Motor neuron (in vitro differentiated cells): ENCODE data around the gene DCAF15. TPM values are rescaled to one million over a fixed set of nuclear protein-coding genes. Genes with fewer than 3 reads are reported as not detected.
"Not testable (repeated sequence)": the region's sequence is repeated elsewhere in the genome, so short reads cannot be mapped to it uniquely, and the experiment has no call there.

ENCODE experiments used
- ATAC-seq, 8 experiments: fragments of 200-7000 bp; cut with Tn5 transposase; replicated peaks in 6 of 8; 2 replicates each; pipeline ENCODE4 v1.8.0; 2021; ENCODE audit warnings: mild to moderate bottlenecking in 8 of 8, moderate library complexity in 8 of 8
- H3K27ac ChIP-seq, 2 donors: fragments of 250-450 bp; sonication (Bioruptor Pico); 2 replicates each; pipeline ENCODE4 v1.9.0; 2021; ENCODE audit warnings: antibody characterized with exemption in 2 of 2, mild to moderate bottlenecking in 2 of 2, moderate library complexity in 1 of 2
- H3K4me1 ChIP-seq, 2 donors: fragments of 250-450 bp; sonication (Bioruptor Pico); replicated peaks in 1 of 2; 2 replicates each; pipeline ENCODE4 v1.6.1; 2021; ENCODE audit warnings: antibody characterized with exemption in 2 of 2, mild to moderate bottlenecking in 2 of 2, moderate library complexity in 1 of 2
- H3K4me3 ChIP-seq, 5 donors: fragments of 250-450 bp; sonication (Bioruptor Pico); 2 replicates each; pipeline ENCODE4 v1.9.0; 2021; ENCODE audit warnings: antibody characterized with exemption in 5 of 5, mild to moderate bottlenecking in 5 of 5, moderate library complexity in 4 of 5
- WGBS, 10 experiments: fragments of 450-650 bp; shearing (Covaris generic); methylation state at CpG; one replicate each; pipeline ENCODE4 v1.0.0; 2022; 5-methylcytosine and 5-hydroxymethylcytosine counted together
- in situ Hi-C, 9 experiments: fragments of 400-800 bp; cut with MboI; loops; one replicate each; pipeline ENCODE4 v1.15.0; 2021; ENCODE audit warnings: low sequenced_read_pairs in 9 of 9, low pct_unique_long_range_greater_than_20kb in 2 of 9; ENCODE audit not compliant: unreplicated experiment in 9 of 9
- total RNA-seq, 8 experiments: library from RNA; unstranded; fragments of 300-600 nt; gene quantifications; 2 replicates each; pipeline versions ENCODE4 v1.2.3 to v1.2.4, GENCODE V29; 2022

Gene DCAF15
- total RNA-seq, 8 experiments from 2014 or later: 8.4 to 46.5 (median 22.9) TPM

DNA sequence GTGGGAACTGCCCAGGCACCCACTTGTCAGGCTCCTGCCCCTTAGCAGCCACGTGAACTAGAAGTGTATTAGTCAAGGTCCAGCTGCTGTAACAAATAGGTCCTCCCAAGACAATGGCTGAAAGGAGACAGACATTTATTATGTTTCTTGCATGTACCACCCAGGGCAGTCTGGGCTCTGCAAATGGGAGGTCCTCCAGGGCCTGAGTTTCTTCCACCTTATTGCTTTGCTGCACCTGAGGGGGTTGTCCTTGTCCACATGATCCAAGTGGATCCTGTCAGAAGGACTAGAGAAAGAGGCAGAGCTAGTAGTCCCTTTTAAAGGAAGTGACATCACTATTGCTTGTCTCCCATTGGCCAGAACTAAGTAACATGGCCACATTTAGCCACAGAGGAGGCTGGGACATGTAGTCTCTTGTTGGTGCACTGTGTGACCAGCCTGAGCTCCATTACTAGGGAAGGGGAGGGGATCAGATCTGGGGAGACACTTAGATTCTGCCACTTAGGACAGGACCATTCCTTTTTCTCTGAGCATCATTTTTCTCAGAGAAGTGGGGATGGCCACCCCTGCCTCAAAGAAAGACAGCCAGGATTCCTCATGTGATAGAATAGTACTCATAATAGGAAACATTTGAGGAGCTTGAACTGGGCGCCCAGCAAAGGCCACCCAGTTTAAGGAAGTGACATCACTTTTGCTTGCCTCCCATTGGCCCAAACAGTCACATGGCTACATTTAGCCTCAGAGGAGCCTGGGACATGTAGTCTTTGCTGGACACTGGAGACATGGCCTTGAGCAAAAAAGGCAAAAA is 31.2 kb upstream of the DCAF15 start:
- ATAC-seq: peak; percentile 38 to 94 (median 66)
- Histone ChIP-seq H3K27ac (no peak overlapping the region), H3K4me3 (no peak overlapping the region), H3K4me1 (no peaks in the 10 kb centered on the region)
- in situ Hi-C loops: no loop called here
- 40 to 100% (median 85%) methylated on average over 1 to 2 of the region's 2 CpGs; no CpG with 5 or more reads in 4 of the 10 experiments for WGBS, 10 experiments

- WGBS, 10 experiments: 75 to 100% (median 96%) methylated on average over 1 to 4 of the region's 6 CpGs; no CpG with 5 or more reads in 4 of the 10 experiments
- H3K27ac ChIP-seq, in situ Hi-C loops, H3K4me1 ChIP-seq, ATAC-seq, H3K4me3 ChIP-seq: not testable (repeated sequence)
Observed at GRCh38 chr19:13922118-13922517, 30.2 kb upstream of the DCAF15 start.

- in situ Hi-C loops: no loop called here
- Histone ChIP-seq H3K27ac (no peak overlapping the region), H3K4me1 (no peaks in the 10 kb centered on the region), H3K4me3 (no peak overlapping the region)
- no peak for ATAC-seq
- WGBS, 10 experiments: 90 to 97% (median 93%) methylated on average over 2 to 7 of the region's 28 CpGs; no CpG with 5 or more reads in 7 of the 10 experiments
Observed at GRCh38 chr19:13923194-13923987, 28.9 kb upstream of the DCAF15 start.

GRCh38 chr19:13926010-13926409 is 26.3 kb upstream of the DCAF15 start:
- in situ Hi-C loops: no loop called here
- ATAC-seq: no peak
- no peaks in the 10 kb centered on the region for H3K4me1 ChIP-seq
- no peak overlapping the region for H3K4me3 ChIP-seq
- 92% methylated on average over 2 of the region's 4 CpGs; no CpG with 5 or more reads in 9 of the 10 experiments for WGBS, 10 experiments
- no peak overlapping the region for H3K27ac ChIP-seq

DNA sequence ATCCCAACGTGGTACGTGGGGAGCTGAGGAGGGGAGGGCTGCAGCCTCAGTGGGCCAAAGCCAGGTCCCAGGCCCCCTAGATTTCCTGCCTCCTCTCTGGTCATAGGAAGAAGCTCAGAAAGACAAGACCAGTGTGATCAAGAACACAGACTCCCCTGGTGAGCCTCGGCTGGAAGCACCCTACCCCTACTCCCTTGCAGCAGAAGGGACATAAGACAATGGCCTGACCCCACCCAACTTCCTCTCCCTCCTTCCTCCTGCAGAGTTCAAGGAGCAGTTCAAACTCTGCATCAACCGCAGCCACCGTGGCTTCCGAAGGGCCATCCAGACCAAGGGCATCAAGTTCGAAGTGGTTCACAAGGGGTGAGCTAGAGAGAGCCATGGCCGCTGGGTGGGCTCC is 25.6 kb upstream of the DCAF15 start:
- no peaks in the 10 kb centered on the region for H3K4me1 ChIP-seq
- no peak for ATAC-seq
- no peak overlapping the region for H3K4me3 ChIP-seq
- no peak overlapping the region for H3K27ac ChIP-seq
- in situ Hi-C loops: no loop called here
- 60 to 100% (median 100%) methylated on average over 1 to 5 of the region's 8 CpGs; no CpG with 5 or more reads in 3 of the 10 experiments for WGBS, 10 experiments

- in situ Hi-C loops: no loop called here
- H3K4me1 ChIP-seq: no peaks in the 10 kb centered on the region
- WGBS, 10 experiments: 90 to 100% (median 90%) methylated on average over 1 to 2 of the region's 12 CpGs; no CpG with 5 or more reads in 7 of the 10 experiments
- no peak overlapping the region for H3K4me3 ChIP-seq
- H3K27ac ChIP-seq: no peak overlapping the region
- no peak for ATAC-seq
Observed at GRCh38 chr19:13929340-13929739, 23.0 kb upstream of the DCAF15 start.

GRCh38 chr19:13929956-13930355 is 22.4 kb upstream of the DCAF15 start:
- WGBS, 10 experiments: no CpG with 5 or more reads among the region's 17 CpGs
- Histone ChIP-seq H3K4me1 (no peaks in the 10 kb centered on the region), H3K4me3 (no peak overlapping the region), H3K27ac (no peak overlapping the region)
- in situ Hi-C loops: no loop called here
- ATAC-seq: peak in 3 of 8 experiments; percentile 11 to 20 (median 11)

DNA sequence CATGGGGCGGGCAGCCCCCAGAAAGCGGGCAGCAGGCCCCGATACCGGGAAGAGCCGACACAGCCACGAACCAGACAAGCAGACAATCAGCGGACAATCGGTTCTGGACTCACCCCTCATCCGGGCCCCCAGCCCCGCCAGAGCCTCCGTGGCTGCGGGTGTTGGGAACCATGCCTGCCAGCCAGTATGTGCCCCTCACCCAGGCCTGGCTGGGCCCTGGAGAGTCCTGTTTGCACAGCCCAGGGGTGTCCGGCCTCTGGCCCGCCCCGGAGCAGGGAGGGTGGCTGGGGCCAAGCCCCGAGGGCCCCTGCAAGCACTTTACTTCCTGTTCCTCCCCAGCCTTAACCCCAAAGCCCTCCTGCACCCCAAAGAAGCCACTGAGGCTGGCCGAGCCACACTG is 21.9 kb upstream of the DCAF15 start:
- no peaks in the 10 kb centered on the region for H3K4me1 ChIP-seq
- ATAC-seq: peak in 2 of 8 experiments; percentile 7 to 10
- H3K27ac ChIP-seq: no peak overlapping the region
- in situ Hi-C loops: no loop called here
- H3K4me3 ChIP-seq: no peak overlapping the region
- 90% methylated on average over 2 of the region's 17 CpGs; no CpG with 5 or more reads in 9 of the 10 experiments for WGBS, 10 experiments

DNA sequence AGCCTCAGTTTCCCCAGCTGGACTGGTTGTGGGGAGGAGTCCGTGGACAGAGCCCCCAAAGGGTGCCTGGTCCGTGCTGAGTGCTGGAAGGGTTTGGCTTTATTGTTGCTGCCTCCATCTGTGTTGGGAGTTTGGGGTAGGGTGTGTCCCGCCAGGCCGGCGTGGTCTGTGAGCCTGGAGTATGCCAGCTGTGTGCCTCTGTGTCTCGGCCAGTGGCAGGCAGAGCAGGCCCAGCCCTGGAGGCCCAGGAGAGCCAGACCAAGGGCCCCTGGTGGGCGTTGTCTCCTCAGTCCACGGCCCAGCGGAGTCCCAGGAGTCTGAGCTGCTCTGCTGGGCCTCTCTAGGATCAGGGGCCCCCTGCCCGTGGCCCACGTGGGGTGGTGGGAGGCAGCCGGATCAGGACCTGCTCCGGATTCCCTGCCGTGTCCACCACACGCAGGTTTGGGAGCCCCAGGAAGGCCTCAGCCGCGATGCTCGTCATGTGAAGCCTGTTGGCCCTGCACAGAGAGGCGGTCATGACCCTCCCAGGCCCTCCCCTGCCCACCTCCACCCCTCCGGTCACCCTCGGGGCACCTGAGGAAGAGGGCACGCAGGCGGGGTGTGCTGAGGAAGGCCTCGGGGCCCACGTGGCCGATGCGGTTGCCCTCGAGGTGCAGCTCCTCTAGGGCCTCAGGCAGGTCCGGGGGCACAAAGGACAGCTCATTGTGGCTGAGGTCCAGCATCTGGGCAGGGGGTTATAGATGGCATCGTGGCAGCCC is 20.7 kb upstream of the DCAF15 start:
- WGBS, 10 experiments: 15 to 100% (median 70%) methylated on average over 1 to 4 of the region's 30 CpGs; no CpG with 5 or more reads in 6 of the 10 experiments
- Histone ChIP-seq H3K27ac (no peak overlapping the region), H3K4me3 (no peak overlapping the region), H3K4me1 (peaks cover 8 to 10% of the 10 kb centered on the region in 2 donors)
- in situ Hi-C loops: no loop called here
- peak in 3 of 8 experiments; percentile 62 to 84 (median 80) for ATAC-seq

DNA sequence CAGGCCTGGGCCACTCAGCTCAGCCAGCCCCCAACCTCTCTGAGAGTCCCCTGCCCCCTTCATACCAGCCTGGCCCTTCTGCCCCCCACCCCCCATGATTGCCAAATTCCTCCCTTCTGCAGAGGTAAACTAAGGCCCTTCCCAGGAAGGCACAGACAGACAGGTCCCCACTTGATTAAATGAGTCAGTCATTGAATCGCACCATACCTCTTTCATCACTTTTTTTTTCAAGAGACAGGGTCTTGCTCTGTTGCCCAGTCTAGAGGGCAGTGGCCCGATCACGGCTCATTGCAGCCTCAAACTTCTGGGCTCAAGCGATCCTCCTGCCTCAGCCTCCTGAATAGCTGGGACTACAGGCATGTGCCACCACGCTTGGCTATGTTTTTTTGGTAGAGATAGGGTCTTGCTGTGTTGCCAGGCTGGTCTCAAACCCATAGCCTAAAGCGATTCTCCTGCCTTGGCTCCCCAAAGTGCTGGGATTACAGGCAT is 20.1 kb upstream of the DCAF15 start:
- ATAC-seq: no peak
- Histone ChIP-seq H3K4me1 (peaks cover 8 to 10% of the 10 kb centered on the region in 2 donors), H3K4me3 (no peak overlapping the region), H3K27ac (no peak overlapping the region)
- in situ Hi-C loops: no loop called here
- 71 to 100% (median 93%) methylated on average over 1 to 2 of the region's 6 CpGs; no CpG with 5 or more reads in 7 of the 10 experiments for WGBS, 10 experiments

- H3K4me1 ChIP-seq: peaks cover 15 to 17% of the 10 kb centered on the region in 2 donors
- WGBS, 10 experiments: no CpG with 5 or more reads among the region's 42 CpGs
- in situ Hi-C loops: no loop called here
- H3K4me3 ChIP-seq: no peak overlapping the region
- ATAC-seq: no peak
- no peak overlapping the region for H3K27ac ChIP-seq
Observed at GRCh38 chr19:13932911-13933393, 19.4 kb upstream of the DCAF15 start.

GRCh38 chr19:13934785-13935109 is 17.6 kb upstream of the DCAF15 start:
- WGBS, 10 experiments: 67 to 80% methylated on average over 1 of the region's 2 CpGs; no CpG with 5 or more reads in 8 of the 10 experiments

More at GRCh38 chr19:13934785-13935109, 17.6 kb upstream of the DCAF15 start:
- Histone ChIP-seq H3K4me1 (peaks cover 18 to 23% of the 10 kb centered on the region in 2 donors), H3K4me3 (no peak overlapping the region), H3K27ac (no peak overlapping the region)
- no peak for ATAC-seq
- in situ Hi-C loops: no loop called here
